CD4-positive, alpha-beta T cell treated with Interleukin-15 for 1 hour (primary cell): ENCODE data around the gene GPR141.

Experiments
- DNase-seq: peaks from one replicate; pipeline ENCODE4 v3.0.0-alpha.2; 2020

The GPR141 gene

GRCh38 chr7:37786741-37787569 is 103.4 kb downstream of the GPR141 start:
- no peak for DNase-seq
